HG02798 (cell line): ENCODE measurements around the gene AGRP.
"Not testable (repeated sequence)": the region's sequence is repeated elsewhere in the genome, so short reads cannot be mapped to it uniquely, and the experiment has no call there.

Experiments used
- ATAC-seq: cut with Tn5 transposase; IDR thresholded peaks from one replicate; pipeline ENCODE4 v1.9.1; 2021; ENCODE audit warnings: mild to moderate bottlenecking; ENCODE audit not compliant: unreplicated experiment, poor library complexity

AGRP gene, protein sequence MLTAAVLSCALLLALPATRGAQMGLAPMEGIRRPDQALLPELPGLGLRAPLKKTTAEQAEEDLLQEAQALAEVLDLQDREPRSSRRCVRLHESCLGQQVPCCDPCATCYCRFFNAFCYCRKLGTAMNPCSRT

GRCh38 chr16:67483150-67483549 lies at the start of gene AGRP:
TSS of gene AGRP (minus strand) at chr16:67483547. CDS start at chr16:67483398, 149 bp downstream.
- ATAC-seq: no peak

DNA sequence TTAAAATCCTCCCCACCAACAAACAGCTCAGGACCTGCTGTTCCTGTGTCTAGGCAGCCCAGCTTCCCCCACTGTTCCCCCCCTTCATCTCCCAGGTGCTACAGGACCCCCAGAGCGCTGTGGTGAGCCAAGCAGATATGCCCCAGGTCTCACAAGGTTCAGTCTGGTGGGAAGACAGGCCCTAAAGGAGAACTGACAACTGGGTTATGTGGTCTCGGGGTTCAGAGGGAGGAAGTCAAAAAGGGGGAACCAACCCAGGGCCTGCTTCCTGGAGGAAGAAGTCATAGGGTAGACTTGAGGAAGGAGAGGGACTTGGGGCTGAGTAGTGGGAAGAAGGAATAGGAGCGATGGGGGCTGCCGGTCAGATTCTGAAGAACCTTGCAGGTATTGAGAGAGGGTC lies 47.9 kb upstream of the AGRP start:
- ATAC-seq: no peak

- ATAC-seq: peak; percentile 29
Measured at GRCh38 chr16:67530013-67530939, 46.9 kb upstream of the AGRP start.

DNA sequence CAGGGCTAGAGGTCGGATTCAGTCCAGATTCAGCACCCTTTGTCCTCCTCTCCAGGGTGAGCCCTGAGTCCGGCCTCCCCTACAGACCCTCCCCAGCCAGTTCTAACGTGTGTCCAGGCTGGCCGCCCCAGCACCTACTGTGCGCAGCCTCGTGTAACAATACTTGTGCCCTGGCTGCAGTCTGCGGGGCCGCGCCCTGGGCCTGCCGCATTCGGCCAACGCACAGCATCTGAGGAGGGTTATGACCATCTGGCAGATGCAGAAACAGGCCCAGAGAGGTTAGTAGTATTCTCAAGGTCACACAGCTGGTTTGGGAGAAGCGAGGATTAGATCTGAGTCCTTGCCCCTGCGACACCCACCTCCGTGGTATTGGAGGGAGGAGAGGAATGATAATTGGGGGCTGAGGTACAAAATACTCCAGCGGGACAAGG lies 46.2 kb upstream of the AGRP start:
- ATAC-seq: no peak

- ATAC-seq: peak; percentile 19
Measured at GRCh38 chr16:67528870-67529581, 45.7 kb upstream of the AGRP start.

GRCh38 chr16:67528222-67528869 lies 45.0 kb upstream of the AGRP start, which contains the start of gene RIPOR1:
TSS of gene RIPOR1 (plus strand) at chr16:67528829. CDS start at chr16:67538447, 9,618 bp downstream.
- peak; percentile 49 for ATAC-seq

GRCh38 chr16:67526149-67526791 lies 42.9 kb upstream of the AGRP start:
- ATAC-seq: no peak

GRCh38 chr16:67525176-67525860 lies 42.0 kb upstream of the AGRP start:
- ATAC-seq: no peak

DNA sequence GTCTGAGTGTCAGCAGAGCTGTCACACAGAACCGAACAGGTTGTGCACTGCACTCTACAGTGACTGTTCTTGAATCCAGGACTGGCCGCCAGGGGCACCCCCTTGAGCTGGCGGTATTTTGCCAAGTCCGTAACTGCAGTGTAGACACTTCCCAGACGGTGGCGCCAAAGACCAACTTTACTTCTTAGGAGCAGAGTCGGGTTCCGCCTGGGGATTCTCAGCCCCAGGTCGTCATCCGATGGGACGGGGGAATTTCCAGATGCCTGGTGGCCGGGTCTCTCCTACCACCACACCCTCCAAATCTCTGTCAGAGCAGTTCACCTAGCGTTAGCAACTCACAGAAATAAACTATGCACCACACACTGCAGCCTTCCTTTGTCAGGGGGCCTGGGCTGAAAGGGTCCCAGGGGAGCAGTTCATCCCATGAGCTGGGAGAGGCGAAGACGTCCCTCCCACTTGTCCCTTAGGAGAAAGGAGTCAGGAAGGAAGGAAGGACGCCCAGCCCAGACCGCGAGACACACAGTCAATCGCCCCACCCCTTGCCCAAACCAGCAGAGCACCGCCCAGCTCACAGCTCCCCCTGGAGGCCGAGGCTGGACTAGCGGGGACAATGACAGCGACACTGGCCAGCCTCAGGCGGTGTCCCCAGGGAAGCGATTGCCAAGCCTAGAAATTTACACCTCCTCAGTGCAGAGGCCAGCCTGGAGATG lies 37.9 kb upstream of the AGRP start:
- ATAC-seq: peak; percentile 76

GRCh38 chr16:67519242-67519641 lies 35.9 kb upstream of the AGRP start:
- ATAC-seq: no peak

- no peak for ATAC-seq
Measured at GRCh38 chr16:67518676-67519075, 35.3 kb upstream of the AGRP start.

DNA sequence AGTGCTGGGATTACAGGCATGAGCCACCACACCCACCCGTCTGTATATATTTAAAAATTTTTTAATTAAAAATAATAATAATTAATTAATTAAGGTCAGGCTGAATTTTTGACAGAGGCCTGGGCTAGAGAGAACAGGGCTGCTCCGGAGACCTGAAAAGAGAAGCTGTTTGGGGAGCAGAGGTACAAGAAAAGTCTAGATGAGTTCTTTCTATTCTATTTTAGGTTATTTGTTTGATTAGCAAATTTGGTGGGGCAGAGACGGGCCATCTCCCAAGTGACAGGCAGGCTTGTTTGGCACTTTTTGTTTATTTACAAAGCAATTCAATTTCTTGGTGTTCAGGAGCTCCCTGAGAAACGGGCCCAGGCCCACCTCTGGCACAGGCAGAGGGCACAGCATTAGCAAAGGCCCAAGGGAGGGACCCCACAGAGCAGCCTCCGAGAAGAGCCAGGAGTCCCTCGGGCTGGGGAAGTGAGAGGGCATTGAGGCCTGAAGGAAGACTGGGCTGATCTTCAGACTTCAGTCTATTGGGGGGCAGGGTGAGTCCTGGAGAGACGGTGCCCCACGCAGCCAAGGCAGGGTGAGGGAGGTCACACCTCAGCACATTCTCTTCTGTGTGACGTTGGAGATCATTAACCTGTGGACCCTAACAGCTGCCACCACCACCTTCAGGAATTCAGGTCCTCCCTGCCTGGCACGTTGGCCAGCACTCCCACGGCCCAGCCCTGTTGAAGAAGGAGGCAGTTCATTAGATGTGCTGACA lies 34.5 kb upstream of the AGRP start:
- peak; percentile 34 for ATAC-seq

GRCh38 chr16:67517155-67517445 lies 33.8 kb upstream of the AGRP start:
- no peak for ATAC-seq

GRCh38 chr16:67516296-67517154 lies 33.2 kb upstream of the AGRP start:
- ATAC-seq: no peak

- ATAC-seq: peak; percentile 32
Measured at GRCh38 chr16:67514382-67514828, 31.1 kb upstream of the AGRP start.

DNA sequence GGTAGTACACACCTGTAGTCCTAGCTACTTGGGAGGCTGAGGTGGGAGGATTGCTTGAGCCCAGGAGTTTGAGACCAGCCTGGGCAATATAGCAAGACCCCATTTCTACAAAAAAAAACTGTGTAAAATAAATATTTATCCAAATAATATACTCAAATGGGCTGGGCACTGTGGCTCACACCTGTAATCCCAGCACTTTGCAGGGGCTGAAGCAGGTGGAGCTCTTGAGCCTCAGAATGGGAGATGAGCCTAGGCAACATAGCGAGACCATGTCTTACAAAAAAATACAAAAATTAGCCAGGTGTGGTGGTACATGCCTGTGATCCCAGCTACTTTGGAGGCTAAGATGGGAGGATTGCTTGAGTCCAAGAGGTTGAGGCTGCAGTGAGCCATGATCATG lies 30.5 kb upstream of the AGRP start:
- not testable (repeated sequence) for ATAC-seq

GRCh38 chr16:67509016-67509415 lies 25.7 kb upstream of the AGRP start:
- ATAC-seq: no peak
